GM10266 (cell line): Measurements from ENCODE around the gene GALNT9.

Source experiments
- DNase-seq: peaks from one replicate; pipeline ENCODE4 v3.0.0; 2012; ENCODE audit errors: extremely low spot score
- TF ChIP-seq, protein P1 (sequence below): IDR thresholded peaks from 2 replicates; pipeline ENCODE4 v1.5.1; 2012; ENCODE audit warnings: mild to moderate bottlenecking, low read depth; ENCODE audit not compliant: control insufficient read depth, insufficient read depth; ENCODE audit errors: missing control alignments

Gene GALNT9

GRCh38 chr12:132286912-132287311, 42.5 kb downstream of the GALNT9 start:
- DNase-seq, result no peak
- TF ChIP-seq, protein P1, sequence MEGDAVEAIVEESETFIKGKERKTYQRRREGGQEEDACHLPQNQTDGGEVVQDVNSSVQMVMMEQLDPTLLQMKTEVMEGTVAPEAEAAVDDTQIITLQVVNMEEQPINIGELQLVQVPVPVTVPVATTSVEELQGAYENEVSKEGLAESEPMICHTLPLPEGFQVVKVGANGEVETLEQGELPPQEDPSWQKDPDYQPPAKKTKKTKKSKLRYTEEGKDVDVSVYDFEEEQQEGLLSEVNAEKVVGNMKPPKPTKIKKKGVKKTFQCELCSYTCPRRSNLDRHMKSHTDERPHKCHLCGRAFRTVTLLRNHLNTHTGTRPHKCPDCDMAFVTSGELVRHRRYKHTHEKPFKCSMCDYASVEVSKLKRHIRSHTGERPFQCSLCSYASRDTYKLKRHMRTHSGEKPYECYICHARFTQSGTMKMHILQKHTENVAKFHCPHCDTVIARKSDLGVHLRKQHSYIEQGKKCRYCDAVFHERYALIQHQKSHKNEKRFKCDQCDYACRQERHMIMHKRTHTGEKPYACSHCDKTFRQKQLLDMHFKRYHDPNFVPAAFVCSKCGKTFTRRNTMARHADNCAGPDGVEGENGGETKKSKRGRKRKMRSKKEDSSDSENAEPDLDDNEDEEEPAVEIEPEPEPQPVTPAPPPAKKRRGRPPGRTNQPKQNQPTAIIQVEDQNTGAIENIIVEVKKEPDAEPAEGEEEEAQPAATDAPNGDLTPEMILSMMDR, result no peak

GRCh38 chr12:132285991-132286681, 43.3 kb downstream of the GALNT9 start:
- DNase-seq, result no peak
- TF ChIP-seq, protein P1, result no peak

DNA sequence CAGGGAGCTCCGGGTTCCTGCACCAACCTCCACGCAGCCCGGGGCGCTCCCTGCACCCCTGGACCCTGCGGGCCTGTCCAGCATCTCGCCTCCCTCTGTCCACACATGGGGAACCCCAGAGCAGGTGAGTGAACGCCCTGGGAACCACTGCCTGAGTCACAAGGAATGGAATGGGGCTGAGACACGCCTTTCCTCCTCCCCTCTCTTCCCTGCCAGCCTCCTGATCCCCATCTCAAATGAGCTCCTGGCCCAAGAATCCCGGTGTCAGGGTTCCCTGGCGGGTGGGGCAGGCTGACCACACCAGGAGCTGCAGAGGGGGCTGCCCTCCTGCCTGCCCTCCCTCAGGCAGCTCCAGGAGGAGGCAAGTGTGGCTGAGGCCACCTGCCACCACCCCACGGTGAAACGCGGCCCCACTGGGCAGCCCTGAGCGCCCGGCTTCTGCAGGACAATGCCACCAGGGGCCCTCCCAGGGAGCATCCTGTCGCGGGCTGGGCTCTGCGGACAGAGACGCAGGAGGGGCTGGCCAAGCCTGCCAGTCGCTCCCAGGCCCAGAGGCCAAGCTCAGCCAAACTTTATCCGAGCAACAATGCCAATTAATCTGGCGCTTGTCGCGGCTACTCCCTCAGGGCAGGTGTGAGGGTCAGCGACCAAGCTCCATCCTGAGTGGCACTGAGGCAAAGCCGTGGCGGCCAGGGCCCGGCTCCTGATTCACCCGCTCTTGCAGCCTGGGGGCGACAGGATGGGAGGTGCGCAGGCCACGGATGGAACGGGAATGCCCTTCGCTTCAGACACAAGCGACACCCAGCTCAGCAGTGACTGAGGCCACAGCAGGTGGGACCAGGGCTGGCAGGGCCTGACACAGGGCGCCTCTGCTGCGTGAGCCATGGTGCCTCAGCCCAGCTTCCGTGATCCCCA, 44.3 kb downstream of the GALNT9 start:
- no peak for DNase-seq
- TF ChIP-seq, protein P1, result no peak

DNA sequence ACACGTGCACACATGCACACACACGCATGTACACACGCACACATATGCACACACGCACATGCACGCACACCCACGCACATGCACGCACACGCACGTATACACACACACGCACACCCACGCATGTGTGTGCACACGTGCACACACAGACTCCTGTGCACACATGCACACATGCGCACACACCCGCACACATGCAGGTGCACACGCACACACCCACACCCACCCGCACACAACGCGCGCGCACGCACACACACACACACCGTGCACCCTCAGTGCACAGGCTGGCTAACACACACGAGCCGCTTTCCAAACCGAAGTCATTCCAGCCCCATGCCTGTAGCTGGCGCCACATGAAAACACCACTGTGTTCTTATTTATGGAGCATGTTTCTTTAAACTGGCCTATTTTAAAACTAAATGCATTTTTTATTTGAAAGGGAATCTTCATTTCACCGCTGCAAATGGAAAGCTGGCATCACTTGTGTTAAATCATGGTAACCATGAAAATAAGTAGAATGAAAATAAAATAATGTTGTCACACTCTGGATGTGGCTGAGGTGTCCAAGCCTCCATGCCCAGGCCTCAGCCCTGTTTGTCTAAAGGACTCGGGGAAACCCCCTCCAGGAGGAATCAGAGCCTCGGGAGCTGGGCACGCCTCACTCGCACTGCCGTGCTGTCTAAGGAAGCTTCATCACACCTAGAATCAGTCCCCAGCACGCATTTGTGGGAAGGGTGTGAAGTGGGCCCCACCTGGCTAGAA, 45.1 kb downstream of the GALNT9 start:
- TF ChIP-seq, protein P1, result no peak
- no peak for DNase-seq

GRCh38 chr12:132282950-132283771, 46.2 kb downstream of the GALNT9 start:
- DNase-seq, result no peak
- TF ChIP-seq, protein P1, result no peak

- DNase-seq, result no peak
- TF ChIP-seq, protein P1, result no peak
Measured at GRCh38 chr12:132282031-132282949, 47.1 kb downstream of the GALNT9 start.
